H1 (cell line): ENCODE data around the gene EAPP. TPM values are rescaled to one million over a fixed set of nuclear protein-coding genes. Genes with fewer than 3 reads are reported as not detected.

Experiments used
- CTCF ChIA-PET: fragments of 300-600 bp; sonication (Branson Sonifier 250); formaldehyde crosslinking; loops from one replicate; lab custom pipeline; 2021; ENCODE audit not compliant: partially characterized antibody; lab: Charles Lee
- POLR2A ChIA-PET: fragments of 300-600 bp; sonication (Branson Sonifier 250); formaldehyde crosslinking; loops from one replicate; lab custom pipeline; 2021; ENCODE audit warnings: inconsistent platforms; ENCODE audit not compliant: partially characterized antibody; lab: Charles Lee
- DNase-seq, 2 experiments: peaks; one replicate each; pipeline versions ENCODE4 v3.0.0 to v3.0.0-alpha.2; 2010 to 2022; ENCODE audit warnings: low spot score in 2 of 2, low read depth in 1 of 2, mixed read lengths in 1 of 2
- FAIRE-seq: peaks from 2 replicates; lab custom pipeline; 2011; peaks lifted over from hg19 to GRCh38; lab: Jason Lieb, UNC
- H2AFZ ChIP-seq: 2 replicates; pipeline ENCODE4 v1.8.1; 2012; ENCODE audit warnings: low read length, inconsistent platforms
- H2AK5ac ChIP-seq: 2 replicates; pipeline ENCODE4 v1.6.1; 2013; ENCODE audit warnings: low read depth, low read length
- H2BK120ac ChIP-seq: replicated peaks from 2 replicates; pipeline ENCODE3; 2013; ENCODE audit warnings: low read depth, low read length, inconsistent platforms
- H2BK12ac ChIP-seq: 2 replicates; pipeline ENCODE4 v1.6.1; 2013; ENCODE audit warnings: low read depth, low read length
- H2BK15ac ChIP-seq: 2 replicates; pipeline ENCODE4 v1.6.1; 2013; ENCODE audit warnings: low read length
- H2BK20ac ChIP-seq: 2 replicates; pipeline ENCODE4 v1.6.1; 2013; ENCODE audit warnings: low read length
- H2BK5ac ChIP-seq: 2 replicates; pipeline ENCODE4 v1.6.1; 2013; ENCODE audit warnings: low read depth, low read length
- H3K14ac ChIP-seq: 2 replicates; pipeline ENCODE4 v1.6.1; 2013; ENCODE audit warnings: inconsistent platforms; ENCODE audit not compliant: insufficient read length
- H3K18ac ChIP-seq: 2 replicates; pipeline ENCODE4 v1.6.1; 2013; ENCODE audit warnings: low read length; ENCODE audit errors: extremely low read depth
- H3K23ac ChIP-seq: 2 replicates; pipeline ENCODE4 v1.6.1; 2013; ENCODE audit warnings: inconsistent platforms; ENCODE audit not compliant: insufficient read length
- H3K23me2 ChIP-seq: 2 replicates; pipeline ENCODE4 v1.6.1; 2013; ENCODE audit warnings: low read depth, low read length
- H3K27ac ChIP-seq: 2 replicates; pipeline ENCODE4 v1.6.1; 2011; ENCODE audit warnings: low read depth, low read length, inconsistent platforms
- H3K27me3 ChIP-seq, 4 experiments: replicated peaks in 1 of 4; 1 replicate in 1 of 4; 2 replicates in 3 of 4; pipeline versions ENCODE4 v1.6.1 to v1.8.1; 2011 to 2013; ENCODE audit warnings: low read length in 3 of 4, mild to moderate bottlenecking in 3 of 4, inconsistent platforms in 2 of 4, mixed read lengths in 2 of 4, moderate library complexity in 1 of 4; ENCODE audit not compliant: control insufficient read depth in 3 of 4, insufficient read depth in 3 of 4; ENCODE audit errors: extremely low read depth in 1 of 4
- H3K36me3 ChIP-seq, 4 experiments: 2 replicates each; pipeline versions ENCODE4 v1.6.1 to v1.8.1; 2011 to 2013; ENCODE audit warnings: mild to moderate bottlenecking in 4 of 4, low read length in 3 of 4, moderate library complexity in 2 of 4, control low read depth in 1 of 4, inconsistent platforms in 1 of 4; ENCODE audit not compliant: insufficient read depth in 4 of 4, control insufficient read depth in 2 of 4
- H3K4ac ChIP-seq: replicated peaks from 2 replicates; pipeline ENCODE3; 2013; ENCODE audit warnings: low read length, low read depth, mixed read lengths, inconsistent platforms; ENCODE audit not compliant: insufficient read length
- H3K4me1 ChIP-seq, 4 experiments: replicated peaks in 1 of 4; 1 replicate in 1 of 4; 2 replicates in 3 of 4; pipeline versions ENCODE4 v1.6.1 to v1.8.1; 2011 to 2013; ENCODE audit warnings: low read length in 3 of 4, inconsistent platforms in 2 of 4, mixed read lengths in 1 of 4; ENCODE audit not compliant: insufficient read depth in 4 of 4, control insufficient read depth in 3 of 4
- H3K4me2 ChIP-seq, 2 experiments: 2 replicates each; pipeline versions ENCODE4 v1.6.1 to v1.8.1; 2011 to 2013; ENCODE audit warnings: low read depth in 2 of 2, low read length in 2 of 2, control low read depth in 1 of 2, inconsistent platforms in 1 of 2, mild to moderate bottlenecking in 1 of 2; ENCODE audit not compliant: insufficient read depth in 1 of 2
- H3K4me3 ChIP-seq, 4 experiments: fragments of 200-600, 300-600 bp in 1 of 4; sonication (generic), shearing (Covaris generic), sonication (Bioruptor Twin) in 1 of 4; 2 replicates each; pipeline versions ENCODE4 v1.5.1 to v1.8.1; 2011 to 2016; ENCODE audit warnings: low read length in 4 of 4, low read depth in 3 of 4, control low read depth in 2 of 4, inconsistent platforms in 2 of 4, mild to moderate bottlenecking in 2 of 4, mixed read lengths in 1 of 4, moderate library complexity in 1 of 4; ENCODE audit not compliant: insufficient read depth in 2 of 4; ENCODE audit errors: extremely low read depth in 1 of 4
- H3K56ac ChIP-seq: replicated peaks from 2 replicates; pipeline ENCODE3; 2013; ENCODE audit warnings: low read depth, mild to moderate bottlenecking, mixed read lengths, low read length, inconsistent platforms; ENCODE audit not compliant: insufficient read length
- H3K79me1 ChIP-seq: 2 replicates; pipeline ENCODE4 v1.6.1; 2013; ENCODE audit warnings: low read depth, low read length, control low read depth
- H3K79me2 ChIP-seq, 2 experiments: 2 replicates each; pipeline versions ENCODE4 v1.6.1 to v1.8.1; 2012 to 2013; ENCODE audit warnings: low read length in 2 of 2, mild to moderate bottlenecking in 2 of 2, inconsistent platforms in 1 of 2; ENCODE audit not compliant: insufficient read depth in 2 of 2, control insufficient read depth in 1 of 2
- H3K9ac ChIP-seq, 4 experiments: replicated peaks in 1 of 4; 1 replicate in 1 of 4; 2 replicates in 3 of 4; pipeline versions ENCODE4 v1.6.1 to v1.8.1; 2011 to 2013; ENCODE audit warnings: low read depth in 3 of 4, low read length in 3 of 4, control low read depth in 2 of 4, mild to moderate bottlenecking in 2 of 4, moderate library complexity in 2 of 4, inconsistent platforms in 1 of 4; ENCODE audit errors: extremely low read depth in 1 of 4
- H3K9me3 ChIP-seq, 2 experiments: 2 replicates each; pipeline versions ENCODE4 v1.6.1 to v1.8.1; 2012 to 2013; ENCODE audit warnings: mild to moderate bottlenecking in 2 of 2, moderate library complexity in 2 of 2, control low read depth in 1 of 2, inconsistent platforms in 1 of 2, low read depth in 1 of 2, low read length in 1 of 2, mixed read lengths in 1 of 2; ENCODE audit not compliant: insufficient read depth in 2 of 2
- H4K20me1 ChIP-seq, 2 experiments: replicated peaks in 1 of 2; 2 replicates each; pipeline versions ENCODE3 to v1.8.1; 2011 to 2013; ENCODE audit warnings: inconsistent platforms in 2 of 2, low read length in 2 of 2, mild to moderate bottlenecking in 1 of 2; ENCODE audit not compliant: insufficient read depth in 2 of 2, control insufficient read depth in 1 of 2
- H4K5ac ChIP-seq: 2 replicates; pipeline ENCODE4 v1.6.1; 2013; ENCODE audit warnings: low read length, low read depth, mixed read lengths, inconsistent platforms; ENCODE audit not compliant: insufficient read length
- H4K8ac ChIP-seq: 2 replicates; pipeline ENCODE4 v1.8.0; 2013; ENCODE audit warnings: mild to moderate bottlenecking, moderate library complexity, low read length, inconsistent platforms; ENCODE audit not compliant: insufficient read depth; ENCODE audit errors: extremely low read depth
- H4K91ac ChIP-seq: replicated peaks from 2 replicates; pipeline ENCODE3; 2013; ENCODE audit warnings: low read length, mixed read lengths, inconsistent platforms; ENCODE audit not compliant: insufficient read length
- ATF2 ChIP-seq: IDR thresholded peaks from 2 replicates; pipeline ENCODE4 v1.6.1; 2012; ENCODE audit warnings: low read length, inconsistent platforms
- CHD1 ChIP-seq: IDR thresholded peaks from 2 replicates; pipeline ENCODE4 v1.6.1; 2012; ENCODE audit warnings: low read depth, low read length, improper control_type of control experiment
- CREB1 ChIP-seq: IDR thresholded peaks from 2 replicates; pipeline ENCODE4 v1.6.1; 2012; ENCODE audit warnings: inconsistent platforms
- EZH2 ChIP-seq: fragments of 200-600 bp; sonication (generic); IDR thresholded peaks from 2 replicates; pipeline ENCODE4 v1.7.1; 2012; ENCODE audit warnings: low read depth, mild to moderate bottlenecking, moderate library complexity, low read length, inconsistent platforms; ENCODE audit not compliant: severe bottlenecking
- PHF8 ChIP-seq: fragments of 200-600 bp; sonication (generic); conservative IDR thresholded peaks from 2 replicates; pipeline ENCODE4 v1.7.1; 2012; ENCODE audit warnings: low read depth, mild to moderate bottlenecking, inconsistent platforms, low read length, moderate library complexity
- POLR2AphosphoS5 ChIP-seq: IDR thresholded peaks from 2 replicates; pipeline ENCODE4 v1.6.1; 2011; ENCODE audit warnings: low read depth, low read length
- RBBP5 ChIP-seq: IDR thresholded peaks from 2 replicates; pipeline ENCODE4 v1.7.1; 2012; ENCODE audit warnings: low read depth, mild to moderate bottlenecking, inconsistent platforms, low read length, moderate library complexity, borderline replicate concordance
- SIRT6 ChIP-seq: IDR thresholded peaks from one replicate; pipeline ENCODE4 v1.7.1; 2012; ENCODE audit warnings: low read length, inconsistent platforms
- TBP ChIP-seq: IDR thresholded peaks from 2 replicates; pipeline ENCODE4 v1.6.1; 2011; ENCODE audit warnings: low read depth, low read length, improper control_type of control experiment
- ZNF274 ChIP-seq: IDR thresholded peaks from 2 replicates; pipeline ENCODE4 v1.7.0; 2012; ENCODE audit warnings: low read length, borderline replicate concordance; ENCODE audit errors: extremely low read depth
- WGBS, 2 experiments: shearing (Covaris generic) in 1 of 2; methylation state at CpG; one replicate each; pipeline versions ENCODE4 v1.1.6 to v1.1.7; 2013 to 2015; ENCODE audit warnings: low lambda C conversion rate in 2 of 2, mixed read lengths in 2 of 2, inconsistent platforms in 1 of 2, low coverage in 1 of 2, missing lambda C conversion rate in 1 of 2; ENCODE audit not compliant: insufficient replicate concordance in 2 of 2, insufficient coverage in 1 of 2, insufficient read length in 1 of 2; ENCODE audit errors: extremely low coverage in 1 of 2, missing lambda C conversion rate in 1 of 2; 5-methylcytosine and 5-hydroxymethylcytosine counted together
- polyA plus RNA-seq, 7 experiments: library from polyadenylated mRNA; depleted of rRNA in 3 of 7; stranded (reverse) in 5 of 7; unstranded in 2 of 7; fragments of >200 nt in 5 of 7; fragments of 200-250 nt in 2 of 7; gene quantifications; 1 replicate in 5 of 7; 2 replicates in 1 of 7; 4 replicates in 1 of 7; pipeline versions ENCODE4 v1.2.1 to v1.2.3, GENCODE V29; 2011 to 2013; ENCODE audit warnings: missing spikeins in 2 of 7, mixed read lengths in 2 of 7
- total RNA-seq: library from RNA; stranded (reverse); fragmentation: NEBNext Ultra II Directional; extraction: Animal tissue kit (Norgen Biotek cat#: 25700); gene quantifications from 2 replicates; pipeline ENCODE4 v1.2.1, GENCODE V29; 2021

Gene EAPP
- total and polyA plus RNA-seq, 2 of the 8 experiments (the other 6 are each of a cell fraction or from before 2014, with no cell fraction given): 18.3 to 28.7 TPM

- no peak overlapping the region for H2AK5ac ChIP-seq
- H3K4me3 ChIP-seq: no peak overlapping the region
- H3K56ac ChIP-seq: no peak overlapping the region
- 41% methylated on average over 14 of the region's 14 CpGs; no CpG with 5 or more reads in 1 of the 2 experiments for WGBS, 2 experiments
- H4K20me1 ChIP-seq: no peaks in the 10 kb centered on the region
- H2BK20ac ChIP-seq: 0 out of 2 replicates have a peak overlapping the region, but pooled peaks have one; percentile 68
- H2BK120ac ChIP-seq: no peak overlapping the region
- peak overlapping the region; percentile 20 for H4K91ac ChIP-seq
- peak; percentile 56 to 58 for DNase-seq
- H3K4me1 ChIP-seq: peaks cover 0 to 4% (median 3%) of the 10 kb centered on the region in 4 experiments; a peak in 4 of 7 replicates
- no peak overlapping the region for H3K4ac ChIP-seq
- H3K27ac ChIP-seq: no peak overlapping the region
- no peak overlapping the region for H4K5ac ChIP-seq
- H3K36me3 ChIP-seq: no peaks in the 10 kb centered on the region
- no peaks in the 10 kb centered on the region for H3K23me2 ChIP-seq
- no peak overlapping the region for H3K23ac ChIP-seq
- no peak overlapping the region for H3K14ac ChIP-seq
- H3K9ac ChIP-seq: peak overlapping the region in 1 of 4 experiments; percentile 13; a peak in 1 of 7 replicates
- no peaks in the 10 kb centered on the region for H3K79me1 ChIP-seq
- ChIA-PET POLR2A (interaction anchor here (0.6 to 1.5 kb wide), 4 partner anchors 9 to 37 kb away, joined by 3 to 5 read pairs (median 3); partner anchors contain the start of gene SPTSSA), CTCF (interaction anchor here (0.9 to 2.1 kb wide), 9 partner anchors 8 to 165 kb away, joined by 3 to 8 read pairs (median 4); no protein-coding TSS in a partner anchor)
- no peaks in the 10 kb centered on the region for H3K79me2 ChIP-seq
- H3K9me3 ChIP-seq: no peaks in the 10 kb centered on the region
- H4K8ac ChIP-seq: no peak overlapping the region
- 0 out of 2 replicates have a peak overlapping the region, but pooled peaks have one; percentile 28 for H2BK12ac ChIP-seq
- H2BK15ac ChIP-seq: 0 out of 2 replicates have a peak overlapping the region, but pooled peaks have one; percentile 48
- peak overlapping the region in 1 of 2 experiments; percentile 42; a peak in 1 of 4 replicates for H3K4me2 ChIP-seq
- H2AFZ ChIP-seq: peak overlapping the region; percentile 68
- 0 out of 2 replicates have a peak overlapping the region, but pooled peaks have one; percentile 6 for H2BK5ac ChIP-seq
- no peak for FAIRE-seq
- H3K27me3 ChIP-seq: no peaks in the 10 kb centered on the region
- peak overlapping the region; percentile 26; the same call in 1 of the 2 replicates for H3K18ac ChIP-seq
- no peak for TF ChIP-seq POLR2AphosphoS5
- TF ChIP-seq RBBP5: no peak
- TF ChIP-seq TBP: no peak
- no peak for TF ChIP-seq EZH2
- no peak for TF ChIP-seq CHD1
- TF ChIP-seq SIRT6: no peak
- no peak for TF ChIP-seq ZNF274
- peak; percentile 40; the same call in 1 of the 2 replicates for TF ChIP-seq CREB1
- TF ChIP-seq PHF8: no peak
- TF ChIP-seq ATF2: no peak
Measured at GRCh38 chr14:34496679-34497513, 42.6 kb downstream of the EAPP start.
